GM23248 (cell line): Measurements from ENCODE around the gene STXBP4. TPM values are rescaled to one million over a fixed set of nuclear protein-coding genes. Genes with fewer than 3 reads are reported as not detected.
A peak's percentile ranks its signal among the peaks of the same experiment; 100 is the strongest.

Source experiments
- DNase-seq: peaks from one replicate; pipeline ENCODE4 v3.0.0-alpha.2; 2015
- H2AFZ ChIP-seq: fragments of 200-600 bp; sonication (generic); 2 replicates; pipeline ENCODE4 v1.6.1; 2016; ENCODE audit warnings: antibody characterized with exemption
- H3F3A ChIP-seq: fragments of 200-600 bp; sonication (generic); 2 replicates; pipeline ENCODE4 v1.6.1; 2016; ENCODE audit warnings: mild to moderate bottlenecking, antibody characterized with exemption, mixed run types; ENCODE audit not compliant: insufficient read depth
- H3K27ac ChIP-seq: fragments of 200-600 bp; sonication (generic); 2 replicates; pipeline ENCODE4 v1.5.1; 2016; ENCODE audit warnings: mild to moderate bottlenecking
- H3K27me3 ChIP-seq: fragments of 200-600 bp; sonication (generic); replicated peaks from 2 replicates; pipeline ENCODE4 v1.6.1; 2016; ENCODE audit warnings: mild to moderate bottlenecking; ENCODE audit not compliant: insufficient read depth
- H3K36me3 ChIP-seq: fragments of 200-600 bp; sonication (generic); 2 replicates; pipeline ENCODE4 v1.6.1; 2016; ENCODE audit warnings: low read depth, mild to moderate bottlenecking
- H3K4me1 ChIP-seq: fragments of 200-600 bp; sonication (generic); 2 replicates; pipeline ENCODE4 v1.6.1; 2016; ENCODE audit warnings: mild to moderate bottlenecking; ENCODE audit not compliant: insufficient read depth
- H3K4me2 ChIP-seq: fragments of 200-600 bp; sonication (generic); one replicate; pipeline ENCODE4 v1.6.1; 2016; ENCODE audit warnings: mild to moderate bottlenecking; ENCODE audit not compliant: unreplicated experiment
- H3K4me3 ChIP-seq: fragments of 200-600 bp; sonication (generic); 2 replicates; pipeline ENCODE4 v1.5.1; 2016; ENCODE audit warnings: mild to moderate bottlenecking
- H3K79me2 ChIP-seq: fragments of 200-600 bp; sonication (generic); 2 replicates; pipeline ENCODE4 v1.6.1; 2016; ENCODE audit warnings: mild to moderate bottlenecking; ENCODE audit not compliant: insufficient read depth
- H3K9ac ChIP-seq: fragments of 200-600 bp; sonication (generic); 2 replicates; pipeline ENCODE4 v1.6.1; 2016; ENCODE audit warnings: mild to moderate bottlenecking
- H3K9me2 ChIP-seq: fragments of 200-600 bp; sonication (generic); 2 replicates; pipeline ENCODE4 v1.6.1; 2016; ENCODE audit warnings: mixed run types, mild to moderate bottlenecking, moderate library complexity; ENCODE audit not compliant: insufficient read depth
- H3K9me3 ChIP-seq: fragments of 200-600 bp; sonication (generic); one replicate; pipeline ENCODE4 v1.6.1; 2017; ENCODE audit warnings: low read depth
- H4K20me1 ChIP-seq: fragments of 200-600 bp; sonication (generic); 2 replicates; pipeline ENCODE4 v1.6.0; 2016; ENCODE audit not compliant: insufficient read depth
- EZH2 ChIP-seq: fragments of 200-600 bp; sonication (generic); IDR thresholded peaks from 2 replicates; pipeline ENCODE4 v1.6.1; 2018; ENCODE audit warnings: antibody characterized with exemption, mild to moderate bottlenecking; ENCODE audit not compliant: insufficient read depth, poor library complexity, severe bottlenecking
- EZH2phosphoT487 ChIP-seq: fragments of 200-600 bp; sonication (generic); IDR thresholded peaks from 2 replicates; pipeline ENCODE4 v1.6.1; 2018; ENCODE audit warnings: antibody characterized with exemption, moderate library complexity, mild to moderate bottlenecking, low read depth; ENCODE audit not compliant: insufficient read depth
- WGBS, 2 experiments: methylation state at CpG; one replicate each; pipeline ENCODE4 v1.1.6; 2015 to 2017; ENCODE audit warnings: low lambda C conversion rate in 2 of 2, low coverage in 1 of 2; ENCODE audit errors: missing lambda C conversion rate in 2 of 2; 5-methylcytosine and 5-hydroxymethylcytosine counted together
- in situ Hi-C: fragments of 300-500 bp; cut with MboI; formaldehyde crosslinking; loops from 2 replicates; pipeline ENCODE4 v1.15.0; 2020
- polyA plus RNA-seq: library from polyadenylated mRNA; unstranded; fragments of >200 nt; fragmentation: Nextera tagmentation; extraction: Ambion mirVana; gene quantifications from 2 replicates; pipeline ENCODE4 v1.2.1, GENCODE V29; 2016
- total RNA-seq: library from RNA; depleted of rRNA; stranded (reverse); fragments of >200 nt; shearing (Covaris generic); gene quantifications from 2 replicates; pipeline ENCODE4 v1.2.3, GENCODE V29; 2014

The STXBP4 gene
- total and polyA plus RNA-seq, 2 experiments from 2014 or later: 5.9 to 8.7 TPM

DNA sequence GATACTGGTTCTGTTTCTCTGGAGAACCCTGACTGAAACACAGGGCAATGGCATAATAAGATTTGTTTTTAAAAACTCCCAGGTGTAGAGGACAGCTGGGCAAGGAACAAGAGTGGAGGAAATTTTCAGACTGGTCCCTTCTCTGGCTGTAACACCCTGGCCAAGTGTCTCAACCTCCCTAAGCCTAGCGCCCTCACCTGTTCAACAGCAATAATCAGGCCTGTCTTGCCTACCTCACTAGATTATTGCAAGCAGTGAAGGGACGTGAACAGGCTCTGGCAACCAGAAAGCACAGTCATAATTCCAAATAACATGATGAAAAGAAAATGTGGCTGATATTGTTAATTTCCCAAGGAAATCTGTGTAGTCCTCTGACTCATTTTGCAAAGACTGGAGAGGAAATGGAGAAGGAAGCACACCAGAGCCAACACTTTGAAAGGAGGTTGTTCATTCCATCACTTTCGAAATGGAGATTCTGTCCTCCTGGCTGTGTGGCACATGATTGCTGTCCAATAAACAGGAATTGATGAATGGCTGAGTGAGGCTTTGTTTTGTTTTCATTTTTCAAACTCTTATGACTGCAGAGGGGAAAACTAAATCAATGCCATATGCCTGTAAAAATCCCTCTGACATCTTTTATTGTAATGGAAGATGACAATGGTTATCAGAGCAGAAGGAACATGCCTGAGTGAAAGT lies 208.7 kb downstream of the STXBP4 start:
- 19 to 24% methylated on average over 3 of the region's 3 CpGs for WGBS, 2 experiments
- H3F3A ChIP-seq: no peaks in the 10 kb centered on the region
- H3K4me2 ChIP-seq: no peak overlapping the region
- no peak overlapping the region for H3K27ac ChIP-seq
- TF ChIP-seq EZH2 (no peak), EZH2phosphoT487 (no peak)
- H4K20me1 ChIP-seq: no peaks in the 10 kb centered on the region
- in situ Hi-C loops: no loop called here
- no peak overlapping the region for H3K4me3 ChIP-seq
- H3K9ac ChIP-seq: no peak overlapping the region
- H3K36me3 ChIP-seq: no peaks in the 10 kb centered on the region
- 0 out of 2 replicates have a peak, but pooled peaks cover 11% of the 10 kb centered on the region for H3K4me1 ChIP-seq
- H3K79me2 ChIP-seq: no peaks in the 10 kb centered on the region
- H3K27me3 ChIP-seq: no peaks in the 10 kb centered on the region
- no peak overlapping the region for H2AFZ ChIP-seq
- peak; percentile 24 for DNase-seq
- H3K9me2 ChIP-seq: no peaks in the 10 kb centered on the region
- no peaks in the 10 kb centered on the region for H3K9me3 ChIP-seq

DNA sequence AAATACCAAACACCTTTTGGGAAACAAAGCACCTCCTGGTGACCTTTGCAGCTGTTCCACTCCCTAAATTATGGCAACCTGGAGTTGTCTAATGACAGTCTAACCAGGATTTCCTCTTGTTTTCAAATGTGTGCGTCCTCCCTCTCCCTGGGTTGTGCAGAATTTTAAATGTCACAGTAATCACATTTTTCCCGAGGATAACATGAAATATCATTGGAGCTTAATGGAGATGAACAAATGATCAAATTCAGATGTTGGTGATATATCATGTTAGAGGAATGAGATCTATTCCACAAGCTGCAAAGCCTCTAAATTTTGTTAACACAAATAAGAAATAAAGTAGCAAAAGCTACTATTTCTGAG lies 209.3 kb downstream of the STXBP4 start:
- DNase-seq: no peak
- Histone ChIP-seq H3K9ac (no peak overlapping the region), H3K36me3 (no peaks in the 10 kb centered on the region), H2AFZ (no peak overlapping the region), H3F3A (no peaks in the 10 kb centered on the region), H4K20me1 (no peaks in the 10 kb centered on the region), H3K9me2 (no peaks in the 10 kb centered on the region), H3K27ac (no peak overlapping the region), H3K4me1 (0 out of 2 replicates have a peak, but pooled peaks cover 11% of the 10 kb centered on the region), H3K4me2 (no peak overlapping the region), H3K4me3 (no peak overlapping the region), H3K9me3 (no peaks in the 10 kb centered on the region), H3K79me2 (no peaks in the 10 kb centered on the region), H3K27me3 (no peaks in the 10 kb centered on the region)
- TF ChIP-seq EZH2 (no peak), EZH2phosphoT487 (no peak)
- in situ Hi-C loops: no loop called here
- 13 to 25% methylated on average over 2 of the region's 2 CpGs for WGBS, 2 experiments

GRCh38 chr17:55186937-55187770 lies 218.6 kb downstream of the STXBP4 start:
- 18 to 21% methylated on average over 8 of the region's 8 CpGs for WGBS, 2 experiments
- Histone ChIP-seq H3K36me3 (no peaks in the 10 kb centered on the region), H3K27ac (no peak overlapping the region), H3F3A (no peaks in the 10 kb centered on the region), H3K4me1 (no peaks in the 10 kb centered on the region), H3K4me3 (no peak overlapping the region), H3K79me2 (no peaks in the 10 kb centered on the region), H3K9me2 (no peaks in the 10 kb centered on the region), H3K9me3 (no peaks in the 10 kb centered on the region), H4K20me1 (no peaks in the 10 kb centered on the region), H3K9ac (no peak overlapping the region), H3K4me2 (no peak overlapping the region), H2AFZ (no peak overlapping the region), H3K27me3 (no peaks in the 10 kb centered on the region)
- no peak for TF ChIP-seq EZH2phosphoT487
- TF ChIP-seq EZH2: no peak
- DNase-seq: peak; percentile 6
- in situ Hi-C loops: loop anchor here (10.0 kb wide), 1 partner anchor 62 kb away; no protein-coding TSS in a partner anchor

- no peaks in the 10 kb centered on the region for H3K27me3 ChIP-seq
- no peak overlapping the region for H3K9ac ChIP-seq
- H3K27ac ChIP-seq: no peak overlapping the region
- TF ChIP-seq EZH2phosphoT487 (no peak), EZH2 (no peak)
- no peaks in the 10 kb centered on the region for H4K20me1 ChIP-seq
- 56 to 57% methylated on average over 2 of the region's 2 CpGs for WGBS, 2 experiments
- in situ Hi-C loops: no loop called here
- H3F3A ChIP-seq: no peaks in the 10 kb centered on the region
- no peak overlapping the region for H3K4me3 ChIP-seq
- H3K9me3 ChIP-seq: no peaks in the 10 kb centered on the region
- no peaks in the 10 kb centered on the region for H3K36me3 ChIP-seq
- H2AFZ ChIP-seq: no peak overlapping the region
- H3K9me2 ChIP-seq: no peaks in the 10 kb centered on the region
- no peak overlapping the region for H3K4me2 ChIP-seq
- no peaks in the 10 kb centered on the region for H3K4me1 ChIP-seq
- H3K79me2 ChIP-seq: no peaks in the 10 kb centered on the region
- no peak for DNase-seq
Measured at GRCh38 chr17:55190748-55191147, 222.2 kb downstream of the STXBP4 start.
